GM19452 (cell line): ENCODE data around the gene LURAP1L.

Source experiments
- ATAC-seq: cut with Tn5 transposase; IDR thresholded peaks from one replicate; pipeline ENCODE4 v1.9.1; 2021; ENCODE audit not compliant: unreplicated experiment

The LURAP1L gene

DNA sequence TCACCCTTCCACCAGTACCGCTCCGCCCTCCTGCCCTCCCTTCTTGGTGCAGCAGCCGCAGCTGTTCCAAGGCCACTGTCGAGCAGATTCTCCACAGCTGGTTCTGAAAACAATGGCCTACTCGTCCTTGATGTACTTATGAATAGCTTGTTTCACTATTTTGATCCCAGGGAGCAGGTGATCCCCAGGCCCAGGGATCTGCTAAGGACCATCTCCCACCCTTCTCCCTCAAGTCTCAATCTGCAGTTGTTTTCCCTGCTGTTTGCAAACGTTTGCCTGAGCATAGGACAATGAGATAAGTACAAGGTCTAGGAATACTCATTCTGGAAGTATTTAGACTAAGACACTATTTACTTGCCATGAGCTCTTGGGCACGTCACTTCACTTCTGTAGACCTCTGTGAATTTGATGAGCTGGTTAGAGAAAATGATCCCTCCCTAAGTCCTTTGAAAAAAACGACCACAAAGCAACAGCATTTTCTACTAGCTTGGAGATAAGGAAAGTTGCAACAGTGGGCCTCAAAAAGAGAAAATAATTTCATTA lies 1.8 kb downstream of the LURAP1L start:
- ATAC-seq, result no peak

DNA sequence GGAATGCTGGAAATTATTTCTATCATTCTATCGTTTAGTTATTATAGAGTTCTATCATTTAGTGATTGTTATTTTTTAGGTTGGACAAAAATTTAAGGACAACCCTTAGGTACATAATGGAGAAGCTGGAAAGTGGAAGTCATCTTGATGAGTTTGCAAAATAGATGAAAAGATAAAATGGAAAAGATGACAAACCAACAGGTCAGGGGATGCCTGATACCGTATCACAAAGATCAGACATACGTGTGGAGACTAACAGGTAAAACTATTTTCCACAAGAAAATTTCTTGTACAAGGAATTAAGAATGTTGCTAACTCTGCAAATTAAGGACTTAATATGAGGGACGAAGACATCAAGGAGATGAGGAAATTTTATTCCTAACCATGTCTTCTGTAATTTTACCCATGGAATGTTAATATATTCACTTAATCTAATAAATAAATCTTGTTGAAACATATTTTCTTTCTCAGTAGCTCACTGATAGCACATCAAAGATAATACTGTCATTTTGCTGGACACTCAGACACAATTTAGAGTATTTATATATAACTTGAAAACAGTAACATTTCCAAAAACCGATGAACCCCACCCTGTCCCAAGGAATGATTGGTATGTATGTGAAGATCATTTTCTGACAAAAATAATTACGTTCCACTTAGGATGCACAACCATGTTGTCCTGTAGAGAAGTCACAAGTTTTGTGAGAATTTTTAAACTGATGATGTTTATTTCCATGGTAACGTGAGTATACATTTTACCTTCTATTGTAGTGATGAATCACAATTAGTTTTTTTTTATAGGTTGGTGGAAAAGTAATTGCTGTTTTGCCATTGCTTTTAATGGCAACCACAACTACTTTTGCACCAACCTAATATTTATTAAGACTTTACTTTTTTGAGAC lies 2.6 kb downstream of the LURAP1L start:
- no peak for ATAC-seq

- ATAC-seq, result no peak
These were observed 3.6 kb downstream of the LURAP1L start for GRCh38 chr9:12778389-12778788.

DNA sequence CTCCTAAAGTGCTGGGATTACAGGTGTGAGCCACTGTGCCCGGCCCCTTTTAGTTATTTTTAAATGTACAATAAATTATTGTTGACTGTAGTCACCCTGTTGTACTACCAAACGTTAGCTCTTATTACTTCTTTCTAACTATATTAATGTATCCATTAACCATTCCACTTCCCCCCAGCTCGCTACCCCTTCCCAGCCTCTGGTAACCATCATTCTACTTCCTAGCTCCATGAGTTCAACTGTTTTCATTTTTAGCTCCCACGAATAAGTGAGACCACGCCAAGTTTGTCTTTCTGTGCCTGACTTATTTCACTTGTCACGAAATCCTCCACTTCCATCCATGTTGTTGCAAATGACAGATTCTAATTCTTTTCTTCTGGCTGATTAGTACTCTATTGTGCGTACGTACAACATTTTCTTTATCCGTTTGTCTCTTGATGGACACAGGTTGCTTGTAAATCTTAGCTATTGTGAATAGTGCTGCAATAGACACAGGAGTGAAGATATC lies 6.5 kb downstream of the LURAP1L start:
- ATAC-seq, result no peak

GRCh38 chr9:12783767-12784460 lies 9.1 kb downstream of the LURAP1L start:
- no peak for ATAC-seq

DNA sequence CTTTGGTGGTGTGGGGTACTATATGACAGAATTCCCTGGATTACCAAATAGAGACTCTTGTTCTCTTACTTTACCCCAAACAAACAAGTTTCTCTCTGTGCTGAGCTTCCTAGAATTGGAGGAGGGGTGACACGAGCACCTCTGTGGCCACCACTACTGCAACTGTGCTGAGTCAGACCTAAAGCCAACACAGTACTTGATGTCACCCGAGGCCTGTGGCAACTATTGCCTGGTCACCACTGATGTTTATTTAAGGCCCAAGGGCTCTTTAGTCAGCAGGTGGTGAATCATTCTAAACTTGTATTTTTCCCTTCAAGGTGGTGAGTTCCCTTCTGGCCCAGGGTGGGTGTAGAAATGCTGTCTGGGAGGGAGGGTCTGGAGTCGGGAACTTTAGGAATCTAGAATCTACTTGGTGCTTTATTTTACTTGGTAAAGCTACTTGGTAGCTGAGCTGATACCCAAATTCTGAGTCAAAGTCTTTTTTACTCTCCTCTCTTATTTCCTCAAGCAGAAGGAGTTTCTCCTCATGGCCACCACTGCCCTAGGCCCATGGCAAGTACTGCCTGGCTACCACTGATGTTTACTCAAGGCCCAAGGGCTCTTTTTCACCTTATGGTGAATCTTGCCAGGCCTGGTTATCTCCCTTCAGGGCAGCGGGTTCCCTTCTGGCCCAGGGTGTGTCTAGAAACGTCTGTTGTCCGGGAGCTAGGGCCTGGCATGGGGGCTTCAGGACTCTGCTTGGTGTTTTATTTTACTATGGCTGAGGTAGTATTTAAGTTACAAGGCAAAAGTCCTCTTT lies 9.8 kb downstream of the LURAP1L start:
- no peak for ATAC-seq

- ATAC-seq, result no peak
These were observed 10.5 kb downstream of the LURAP1L start for GRCh38 chr9:12785260-12785770.

GRCh38 chr9:12785941-12786340 lies 11.1 kb downstream of the LURAP1L start:
- ATAC-seq, result no peak

DNA sequence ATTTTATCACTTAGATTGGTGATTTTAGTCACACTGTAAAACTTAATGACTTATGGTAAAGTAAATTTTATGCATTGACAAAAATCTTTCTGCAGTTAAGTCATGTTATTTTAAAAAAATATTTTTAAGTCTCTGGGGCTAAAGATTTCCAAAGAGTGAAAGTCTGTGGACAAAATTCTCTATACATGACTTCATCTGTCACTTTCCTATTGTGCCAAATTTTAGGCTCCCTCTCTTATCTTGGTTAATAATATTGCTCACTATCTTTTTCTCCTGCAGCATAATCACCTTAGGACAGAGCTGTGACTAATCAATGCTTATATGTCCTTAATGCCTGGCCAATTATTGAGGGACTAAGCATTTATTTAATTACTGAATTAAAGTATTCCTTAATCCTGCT lies 15.2 kb downstream of the LURAP1L start:
- no peak for ATAC-seq

GRCh38 chr9:12790883-12791282 lies 16.1 kb downstream of the LURAP1L start:
- no peak for ATAC-seq

DNA sequence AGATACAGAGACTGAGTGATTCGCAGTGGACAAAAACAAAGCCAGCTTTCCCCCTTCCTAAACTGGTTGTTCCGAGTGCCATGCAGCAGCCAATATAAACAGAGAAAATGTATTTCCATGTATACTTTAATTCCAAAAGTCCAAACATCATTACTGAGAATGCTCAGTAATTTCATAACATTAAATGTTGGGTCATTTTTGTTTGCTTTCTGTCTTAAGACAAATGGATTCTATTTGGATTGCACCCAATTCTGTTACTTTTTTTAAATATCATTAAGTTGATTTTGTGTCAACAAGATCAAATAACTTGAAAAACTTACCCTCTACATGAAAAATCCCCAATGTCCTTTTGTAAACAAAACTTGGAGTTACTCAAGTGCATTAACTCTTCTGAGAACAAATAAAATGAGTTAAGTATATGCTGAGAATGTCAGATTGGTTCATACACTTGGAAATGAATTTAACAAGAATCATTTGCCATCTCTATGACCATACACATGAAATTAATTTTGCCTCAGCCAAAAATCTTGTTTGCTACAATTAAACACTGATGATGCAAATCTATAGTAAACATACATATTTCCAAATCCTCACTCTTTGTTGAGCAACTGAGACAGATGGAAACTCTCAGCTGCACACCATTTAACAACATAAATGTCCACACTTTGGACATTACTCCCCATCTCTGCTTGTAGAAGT lies 19.4 kb downstream of the LURAP1L start:
- no peak for ATAC-seq

DNA sequence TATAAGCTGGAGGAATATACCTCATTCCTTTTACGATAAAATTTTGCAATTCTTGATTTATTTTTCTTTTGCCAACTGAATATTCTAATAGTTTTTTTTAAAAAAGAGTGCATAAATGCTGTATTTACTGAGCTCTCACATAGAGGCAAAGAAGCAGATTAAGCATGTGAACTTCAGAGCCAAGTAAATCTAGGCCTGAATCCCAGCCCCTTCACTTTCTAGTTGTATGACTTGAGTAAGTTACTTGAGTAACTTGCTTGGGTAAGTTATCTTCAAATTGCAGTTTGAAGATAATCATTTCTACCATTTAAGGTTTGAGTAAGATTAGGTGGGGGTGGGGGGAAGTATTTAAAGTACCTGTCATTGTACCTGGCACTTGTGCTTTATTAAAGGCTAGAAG lies 21.8 kb downstream of the LURAP1L start:
- ATAC-seq, result no peak

- ATAC-seq, result no peak
These were observed 22.2 kb downstream of the LURAP1L start for GRCh38 chr9:12797037-12797436.

DNA sequence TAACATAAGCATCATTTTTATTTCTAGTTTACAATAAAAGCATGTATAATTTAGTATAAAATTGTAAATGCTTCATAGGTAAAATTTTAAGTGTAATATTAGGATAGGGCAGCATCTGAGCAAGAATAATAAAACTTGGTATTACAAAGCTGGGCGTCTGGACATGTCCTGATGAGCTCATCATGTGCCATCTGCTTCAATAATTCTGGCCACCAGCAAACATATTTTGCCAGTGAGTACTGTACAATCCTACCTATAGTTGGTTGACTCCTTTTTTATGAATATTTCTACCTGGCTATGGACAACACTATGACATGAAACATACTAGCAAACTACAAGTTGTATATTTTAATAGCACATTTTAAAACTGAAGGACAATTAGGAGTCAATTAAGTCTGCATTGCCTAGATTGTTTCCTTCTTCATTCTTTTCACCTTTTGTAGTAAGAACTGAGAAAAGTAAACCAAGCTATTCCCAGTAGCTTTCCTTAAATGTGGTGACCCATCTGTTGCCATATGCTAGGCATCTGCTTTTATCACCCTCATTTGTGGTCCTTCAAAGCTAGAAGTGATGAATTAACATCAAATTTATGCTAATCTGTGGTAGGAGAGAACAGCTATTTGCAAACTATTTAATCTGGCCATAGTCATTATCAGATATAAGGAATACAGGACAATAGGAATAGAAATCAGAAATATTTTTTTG lies 23.4 kb downstream of the LURAP1L start:
- ATAC-seq, result no peak

DNA sequence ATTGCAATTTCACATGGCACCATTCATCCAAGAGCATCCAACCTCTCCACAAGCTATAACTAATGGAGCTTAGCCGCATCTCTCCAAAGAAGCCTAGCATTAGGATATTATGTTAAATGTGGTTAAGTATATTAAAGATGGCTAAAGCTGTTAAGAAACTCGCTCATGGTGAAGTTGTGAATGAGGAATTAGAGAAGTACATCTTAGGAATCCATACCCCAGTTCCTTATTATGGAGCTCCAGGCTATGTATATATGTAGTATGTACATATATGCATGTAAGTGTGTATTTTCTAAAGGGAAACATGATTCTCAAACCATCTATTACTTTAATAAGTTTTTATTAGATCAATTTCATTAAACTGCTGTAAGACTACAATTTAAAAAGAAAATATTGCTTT lies 26.4 kb downstream of the LURAP1L start:
- ATAC-seq, result no peak

DNA sequence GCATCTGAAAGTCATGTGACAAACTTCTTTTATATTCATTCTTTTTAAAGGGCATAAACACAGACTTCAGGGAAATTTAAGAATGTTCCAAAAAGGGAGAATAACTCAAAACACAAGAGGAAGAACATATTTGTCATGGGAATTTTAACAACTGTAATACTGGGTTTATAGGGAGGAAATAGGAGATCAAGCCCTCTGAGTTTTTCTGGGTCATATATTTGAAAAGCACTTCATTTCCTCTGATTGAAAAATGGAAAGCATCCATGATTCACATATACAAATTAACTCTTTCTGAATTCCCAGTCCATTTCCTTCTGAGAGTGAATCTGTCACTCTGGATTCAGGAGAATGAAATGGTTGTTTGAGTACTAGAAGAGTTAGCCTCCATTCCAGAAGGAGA lies 26.8 kb downstream of the LURAP1L start:
- no peak for ATAC-seq

- ATAC-seq, result no peak
These were observed 27.3 kb downstream of the LURAP1L start for GRCh38 chr9:12802093-12802492.

GRCh38 chr9:12808569-12808968 lies 33.7 kb downstream of the LURAP1L start:
- no peak for ATAC-seq

DNA sequence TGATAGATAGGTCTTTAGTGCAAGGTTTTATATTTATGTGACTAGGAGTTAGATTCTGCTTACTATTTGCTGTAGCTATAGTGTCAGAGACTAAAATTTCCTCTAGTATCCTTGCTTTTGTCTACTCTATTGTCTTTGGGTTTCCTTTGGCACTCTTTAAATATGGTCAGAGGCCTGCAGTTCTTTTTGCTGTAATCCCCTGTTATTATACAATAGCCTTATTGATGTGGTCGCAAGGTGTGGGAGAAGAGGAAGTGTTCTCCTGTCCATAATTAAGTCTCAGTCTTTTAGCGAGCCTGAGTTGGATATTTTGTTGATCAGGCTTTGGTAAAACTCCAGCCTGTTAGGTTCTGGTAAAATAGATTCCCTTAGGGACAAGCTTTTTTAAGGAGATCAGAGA lies 34.9 kb downstream of the LURAP1L start:
- ATAC-seq, result no peak

GRCh38 chr9:12811935-12812334 lies 37.1 kb downstream of the LURAP1L start:
- no peak for ATAC-seq
